ENCODE results near the gene DENND10. TPM values are rescaled to one million over a fixed set of nuclear protein-coding genes. Genes with fewer than 3 reads are reported as not detected.

Gene DENND10
- total and polyA plus RNA-seq, 2 donors (not counting 3 experiments of a cell fraction or from before 2014, with no cell fraction given) = 39.1 to 50.1 TPM

DNA sequence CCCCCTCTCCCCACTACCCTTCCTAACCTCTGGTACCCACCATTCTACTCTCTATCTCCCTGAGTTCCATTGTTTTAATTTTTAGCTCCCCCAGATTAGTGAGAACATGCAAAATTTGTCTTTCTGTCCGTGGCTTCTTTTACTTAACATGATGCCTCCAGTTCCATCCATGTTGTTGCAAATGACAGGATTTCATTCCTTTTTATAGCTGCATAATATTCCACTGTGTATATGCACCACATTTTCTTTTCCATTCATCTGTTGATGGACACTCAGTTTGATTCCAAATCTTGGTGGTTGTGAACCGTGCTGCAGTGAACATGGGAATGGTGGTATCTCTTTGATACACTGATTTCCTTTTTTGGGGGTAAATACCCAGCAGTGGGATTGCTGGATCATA is 22.0 kb downstream of the DENND10 start:
- H3K9me3 ChIP-seq (replicated peaks; ENCODE audit: control insufficient read depth, insufficient read depth, low read length) = no peaks in the 10 kb centered on the region
- no peak for TF ChIP-seq EZH2 (IDR thresholded peaks at IDR 0.05; ENCODE audit: borderline replicate concordance, low read depth, low read length, severe bottlenecking)
- no peak for TF ChIP-seq JUN (IDR thresholded peaks at IDR 0.05; ENCODE audit: borderline replicate concordance, insufficient read depth, insufficient read length, low read depth)
- TF ChIP-seq, protein P1, sequence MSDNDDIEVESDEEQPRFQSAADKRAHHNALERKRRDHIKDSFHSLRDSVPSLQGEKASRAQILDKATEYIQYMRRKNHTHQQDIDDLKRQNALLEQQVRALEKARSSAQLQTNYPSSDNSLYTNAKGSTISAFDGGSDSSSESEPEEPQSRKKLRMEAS (IDR thresholded peaks at IDR 0.05; ENCODE audit: insufficient read depth, insufficient read length) = no peak
- no peak for TF ChIP-seq POLR2AphosphoS5 (IDR thresholded peaks at IDR 0.05; ENCODE audit: insufficient read depth, low read depth, low read length)
- TF ChIP-seq GATA2 (IDR thresholded peaks at IDR 0.05; ENCODE audit: insufficient read depth, insufficient read length, low read depth, low read length) = no peak
- TF ChIP-seq POLR2A (IDR thresholded peaks at IDR 0.05; ENCODE audit: low read depth, low read length) = no peak
- TF ChIP-seq, protein P2, sequence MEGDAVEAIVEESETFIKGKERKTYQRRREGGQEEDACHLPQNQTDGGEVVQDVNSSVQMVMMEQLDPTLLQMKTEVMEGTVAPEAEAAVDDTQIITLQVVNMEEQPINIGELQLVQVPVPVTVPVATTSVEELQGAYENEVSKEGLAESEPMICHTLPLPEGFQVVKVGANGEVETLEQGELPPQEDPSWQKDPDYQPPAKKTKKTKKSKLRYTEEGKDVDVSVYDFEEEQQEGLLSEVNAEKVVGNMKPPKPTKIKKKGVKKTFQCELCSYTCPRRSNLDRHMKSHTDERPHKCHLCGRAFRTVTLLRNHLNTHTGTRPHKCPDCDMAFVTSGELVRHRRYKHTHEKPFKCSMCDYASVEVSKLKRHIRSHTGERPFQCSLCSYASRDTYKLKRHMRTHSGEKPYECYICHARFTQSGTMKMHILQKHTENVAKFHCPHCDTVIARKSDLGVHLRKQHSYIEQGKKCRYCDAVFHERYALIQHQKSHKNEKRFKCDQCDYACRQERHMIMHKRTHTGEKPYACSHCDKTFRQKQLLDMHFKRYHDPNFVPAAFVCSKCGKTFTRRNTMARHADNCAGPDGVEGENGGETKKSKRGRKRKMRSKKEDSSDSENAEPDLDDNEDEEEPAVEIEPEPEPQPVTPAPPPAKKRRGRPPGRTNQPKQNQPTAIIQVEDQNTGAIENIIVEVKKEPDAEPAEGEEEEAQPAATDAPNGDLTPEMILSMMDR (IDR thresholded peaks at IDR 0.05; ENCODE audit: extremely low read depth in 1 of 2, insufficient read depth in 1 of 2, low read depth in 1 of 2, low read length in 2 of 2) = no peak
- TF ChIP-seq MYC (IDR thresholded peaks at IDR 0.05; ENCODE audit: low read depth, low read length) = no peak
- TF ChIP-seq FOS (IDR thresholded peaks at IDR 0.05; ENCODE audit: borderline replicate concordance, insufficient read depth, low read length) = no peak
- intact Hi-C loops (cut with micrococcal nuclease) = no loop called here
- no TSS peak for BruUV-seq (replicated peaks)
- no peak overlapping the region for H2AFZ ChIP-seq (ENCODE audit: low read depth, low read length)
- no peaks in the 10 kb centered on the region for H3K27me3 ChIP-seq (ENCODE audit: control insufficient read depth in 2 of 2, insufficient read depth in 2 of 2, low read length in 2 of 2)
- no peaks in the 10 kb centered on the region for H3K9me1 ChIP-seq (replicated peaks; ENCODE audit: control insufficient read depth, extremely low read depth, insufficient read depth, low read length)
- no peaks in the 10 kb centered on the region for H4K20me1 ChIP-seq (replicated peaks; ENCODE audit: control insufficient read depth, extremely low read depth, insufficient read depth, low read length)
- H3K79me2 ChIP-seq (ENCODE audit: control insufficient read depth, insufficient read depth, low read length) = no peaks in the 10 kb centered on the region
- peaks cover 7 to 23% of the 10 kb centered on the region in 2 experiments for H3K36me3 ChIP-seq (ENCODE audit: control insufficient read depth in 2 of 2, extremely low read depth in 1 of 2, insufficient read depth in 2 of 2, low read length in 2 of 2)
- H3K4me2 ChIP-seq (ENCODE audit: insufficient read depth, low read length) = no peak overlapping the region
- no peak for FAIRE-seq
- no peaks in the 10 kb centered on the region for H3K4me1 ChIP-seq (ENCODE audit: control insufficient read depth, extremely low read depth, insufficient read depth, low read length)
- dilution Hi-C loops (cut with MboI; ENCODE audit: extremely low pct_ligation_motif_present, low sequenced_read_pairs) = no loop called here
- DNase-seq (ENCODE audit: low read depth, low spot score) = no peak
- H3K9ac ChIP-seq (replicated peaks; ENCODE audit: extremely low read depth, insufficient read depth, low read length) = no peak overlapping the region
- H3K4me3 ChIP-seq (replicated peaks in 1 of 3; ENCODE audit: insufficient read depth in 1 of 3, low read depth in 1 of 3, low read length in 3 of 3) = no peak overlapping the region
- POLR2A ChIA-PET = no interaction called here
- CTCF ChIA-PET = no interaction called here
- no peak overlapping the region for H3K27ac ChIP-seq (ENCODE audit: insufficient read depth, low read depth, low read length)
